H9 (cell line): ENCODE measurements around the gene NRP1. TPM values are rescaled to one million over a fixed set of nuclear protein-coding genes. Genes with fewer than 3 reads are reported as not detected.

Experiments
- DNase-seq: peaks from one replicate; pipeline ENCODE4 v3.0.0-alpha.2; 2017
- H2AFZ ChIP-seq: one replicate; pipeline ENCODE4 v1.6.1; 2013; ENCODE audit warnings: mild to moderate bottlenecking, low read length, control low read depth, moderate library complexity
- H2AK5ac ChIP-seq: 2 replicates; pipeline ENCODE4 v1.6.1; 2013; ENCODE audit warnings: low read length, control low read depth, mixed read lengths; ENCODE audit not compliant: insufficient read length
- H2BK120ac ChIP-seq: one replicate; pipeline ENCODE4 v1.6.1; 2013; ENCODE audit warnings: low read depth, mild to moderate bottlenecking, low read length, control low read depth, inconsistent platforms; ENCODE audit not compliant: poor library complexity, severe bottlenecking
- H2BK12ac ChIP-seq: 2 replicates; pipeline ENCODE4 v1.6.1; 2013; ENCODE audit warnings: low read length, control low read depth, mixed read lengths, low read depth; ENCODE audit not compliant: insufficient read length
- H2BK15ac ChIP-seq: 2 replicates; pipeline ENCODE4 v1.6.1; 2013; ENCODE audit warnings: low read depth, low read length, control low read depth
- H2BK20ac ChIP-seq: one replicate; pipeline ENCODE4 v1.6.1; 2013; ENCODE audit warnings: low read depth, mild to moderate bottlenecking, low read length, control low read depth, inconsistent platforms; ENCODE audit not compliant: poor library complexity, severe bottlenecking
- H2BK5ac ChIP-seq: 2 replicates; pipeline ENCODE4 v1.6.1; 2013; ENCODE audit warnings: low read length, control low read depth, mixed read lengths; ENCODE audit not compliant: insufficient read length
- H3K14ac ChIP-seq: 2 replicates; pipeline ENCODE4 v1.6.1; 2013; ENCODE audit warnings: low read length, control low read depth; ENCODE audit not compliant: insufficient read depth
- H3K18ac ChIP-seq: 2 replicates; pipeline ENCODE4 v1.6.1; 2013; ENCODE audit warnings: low read depth, mild to moderate bottlenecking, mixed read lengths, low read length, control low read depth; ENCODE audit not compliant: insufficient read length
- H3K23ac ChIP-seq: 2 replicates; pipeline ENCODE4 v1.6.1; 2013; ENCODE audit warnings: low read length, control low read depth, mixed read lengths, low read depth; ENCODE audit not compliant: insufficient read length
- H3K23me2 ChIP-seq: 2 replicates; pipeline ENCODE4 v1.6.1; 2013; ENCODE audit warnings: low read depth, mild to moderate bottlenecking, mixed read lengths, low read length, control low read depth; ENCODE audit not compliant: insufficient read length, poor library complexity, severe bottlenecking
- H3K27ac ChIP-seq: 2 replicates; pipeline ENCODE4 v1.5.1; 2013; ENCODE audit warnings: low read length, control low read depth, mixed read lengths, low read depth; ENCODE audit not compliant: insufficient read length
- H3K27me3 ChIP-seq: 2 replicates; pipeline ENCODE4 v1.6.1; 2013; ENCODE audit warnings: low read length, control low read depth, inconsistent platforms; ENCODE audit not compliant: insufficient read depth
- H3K4ac ChIP-seq: 2 replicates; pipeline ENCODE4 v1.6.1; 2013; ENCODE audit warnings: low read depth, mild to moderate bottlenecking, control low read depth, inconsistent platforms, low read length, moderate library complexity
- H3K4me1 ChIP-seq: 2 replicates; pipeline ENCODE4 v1.6.1; 2013; ENCODE audit warnings: low read length, control low read depth, inconsistent platforms; ENCODE audit not compliant: insufficient read depth
- H3K4me2 ChIP-seq: 2 replicates; pipeline ENCODE4 v1.6.1; 2013; ENCODE audit warnings: low read length, control low read depth, mixed read lengths; ENCODE audit not compliant: insufficient read length, insufficient read depth
- H3K56ac ChIP-seq: 2 replicates; pipeline ENCODE4 v1.6.1; 2013; ENCODE audit warnings: low read depth, mild to moderate bottlenecking, mixed read lengths, low read length, control low read depth; ENCODE audit not compliant: insufficient read length
- H3K79me1 ChIP-seq: 2 replicates; pipeline ENCODE4 v1.6.1; 2013; ENCODE audit warnings: low read depth, mild to moderate bottlenecking, moderate library complexity, low read length, control low read depth, inconsistent platforms; ENCODE audit not compliant: insufficient read depth, poor library complexity, severe bottlenecking
- H3K79me2 ChIP-seq: 2 replicates; pipeline ENCODE4 v1.6.1; 2013; ENCODE audit warnings: low read length, control low read depth, inconsistent platforms; ENCODE audit not compliant: insufficient read depth
- H3K9ac ChIP-seq: 2 replicates; pipeline ENCODE4 v1.6.1; 2013; ENCODE audit warnings: low read length, control low read depth, mixed read lengths; ENCODE audit not compliant: insufficient read length; ENCODE audit errors: extremely low read depth
- H3K9me3 ChIP-seq: one replicate; pipeline ENCODE4 v1.6.1; 2013; ENCODE audit warnings: low read depth, low read length, inconsistent platforms; ENCODE audit not compliant: control insufficient read depth
- H3T11ph ChIP-seq: one replicate; pipeline ENCODE4 v1.6.1; 2013; ENCODE audit warnings: mild to moderate bottlenecking, low read length, control low read depth, inconsistent platforms
- H4K20me1 ChIP-seq: one replicate; pipeline ENCODE4 v1.6.1; 2013; ENCODE audit not compliant: control insufficient read depth, insufficient read length, insufficient read depth
- H4K5ac ChIP-seq: 2 replicates; pipeline ENCODE4 v1.6.1; 2013; ENCODE audit warnings: low read depth, mild to moderate bottlenecking, mixed read lengths, low read length, control low read depth; ENCODE audit not compliant: insufficient read length
- H4K8ac ChIP-seq: replicated peaks from 2 replicates; pipeline ENCODE4 v1.6.1; 2013; ENCODE audit warnings: low read length, control low read depth, mixed read lengths, low read depth; ENCODE audit not compliant: insufficient read length
- H4K91ac ChIP-seq: 2 replicates; pipeline ENCODE4 v1.6.1; 2013; ENCODE audit warnings: low read depth, mild to moderate bottlenecking, moderate library complexity, mixed read lengths, low read length, control low read depth; ENCODE audit not compliant: insufficient read length
- H3K27ac Mint-ChIP-seq, 3 experiments: 2 replicates in 2 of 3; 3 replicates in 1 of 3; pipeline ENCODE4 v1.8.0; 2020 to 2021; ENCODE audit warnings: mixed read lengths in 3 of 3, mild to moderate bottlenecking in 1 of 3, moderate library complexity in 1 of 3
- H3K27me3 Mint-ChIP-seq: 2 replicates; pipeline ENCODE4 v1.8.0; 2021; ENCODE audit warnings: low read depth, mild to moderate bottlenecking, moderate library complexity, mixed read lengths
- H3K36me3 Mint-ChIP-seq, 3 experiments: 2 replicates in 2 of 3; 3 replicates in 1 of 3; pipeline ENCODE4 v1.8.0; 2020 to 2021; ENCODE audit warnings: low read depth in 3 of 3, mixed read lengths in 3 of 3; ENCODE audit not compliant: insufficient read depth in 1 of 3
- H3K4me1 Mint-ChIP-seq, 2 experiments: 2 replicates each; pipeline ENCODE4 v1.8.0; 2020; ENCODE audit warnings: mixed read lengths in 2 of 2
- H3K4me3 Mint-ChIP-seq, 2 experiments: 2 replicates in 1 of 2; 3 replicates in 1 of 2; pipeline ENCODE4 v1.8.0; 2020 to 2021; ENCODE audit warnings: mild to moderate bottlenecking in 2 of 2, mixed read lengths in 2 of 2, moderate library complexity in 1 of 2
- H3K9me3 Mint-ChIP-seq, 2 experiments: 2 replicates in 1 of 2; 3 replicates in 1 of 2; pipeline ENCODE4 v1.8.0; 2020; ENCODE audit warnings: mild to moderate bottlenecking in 2 of 2, mixed read lengths in 2 of 2, moderate library complexity in 1 of 2
- CTCF ChIP-seq: fragments of 200-600 bp; sonication (generic); conservative IDR thresholded peaks from 3 replicates; pipeline ENCODE4 v1.8.0; 2021; ENCODE audit warnings: antibody characterized with exemption, mild to moderate bottlenecking
- WGBS: extraction: QIAGEN DNeasy Blood & Tissue Kit; methylation state at CpG from one replicate; pipeline ENCODE4 v1.1.7; 2013; ENCODE audit warnings: missing lambda C conversion rate, low lambda C conversion rate, mixed read lengths; ENCODE audit not compliant: insufficient read length; ENCODE audit errors: extremely low coverage; 5-methylcytosine and 5-hydroxymethylcytosine counted together
- total RNA-seq: library from RNA; stranded (reverse); gene quantifications from 2 replicates; pipeline ENCODE4 v1.2.1, GENCODE V29; 2021

Gene NRP1
- total RNA-seq, 1 experiment from 2014 or later: 4.6 TPM

GRCh38 chr10:33334805-33335550, 511 bp upstream of the NRP1 start:
- Histone ChIP-seq H2BK12ac (no peak overlapping the region), H3K23me2 (peaks cover 27% of the 10 kb centered on the region), H3K4me1 (no peaks in the 10 kb centered on the region), H2BK5ac (no peak overlapping the region), H3K79me2 (no peaks in the 10 kb centered on the region), H3K9me3 (no peaks in the 10 kb centered on the region), H3K27ac (no peak overlapping the region), H3K79me1 (no peaks in the 10 kb centered on the region), H2BK20ac (no peak overlapping the region), H3K4me2 (peak overlapping the region; percentile 63), H2AK5ac (no peak overlapping the region), H2BK120ac (no peak overlapping the region), H4K20me1 (no peaks in the 10 kb centered on the region), H3K23ac (no peak overlapping the region), H3K14ac (no peak overlapping the region), H2AFZ (no peak overlapping the region), H2BK15ac (no peak overlapping the region), H4K8ac (no peak overlapping the region), H3K18ac (no peak overlapping the region), H3K9ac (no peak overlapping the region), H4K91ac (no peak overlapping the region), H4K5ac (no peak overlapping the region), H3K27me3 (peaks cover 11% of the 10 kb centered on the region; the same call in 1 of the 2 replicates), H3K4ac (no peak overlapping the region), H3K56ac (no peak overlapping the region), H3T11ph (no peak overlapping the region)
- DNase-seq: peak; percentile 73
- peak; percentile 61 for TF ChIP-seq CTCF
- Mint-ChIP-seq H3K27ac (no peak overlapping the region), H3K9me3 (no peaks in the 10 kb centered on the region; a peak in 2 of 5 replicates), H3K4me3 (peak overlapping the region; percentile 70 to 84), H3K27me3 (peaks cover 81% of the 10 kb centered on the region), H3K4me1 (peaks cover 30 to 37% of the 10 kb centered on the region in 2 experiments), H3K36me3 (no peaks in the 10 kb centered on the region)
- WGBS: no CpG with 5 or more reads among the region's 68 CpGs
